NCI-H2029 treated with DMSO at 0.1 percent for 48 hours (cell line): ENCODE data around the gene DRC7.
"Not testable (repeated sequence)": the region's sequence is repeated elsewhere in the genome, so short reads cannot be mapped to it uniquely, and the experiment has no call there.

ENCODE experiments used
- DNase-seq: peaks from one replicate; lab custom pipeline; 2025; lab: John Stamatoyannopoulos, UW

The DRC7 gene

DNA sequence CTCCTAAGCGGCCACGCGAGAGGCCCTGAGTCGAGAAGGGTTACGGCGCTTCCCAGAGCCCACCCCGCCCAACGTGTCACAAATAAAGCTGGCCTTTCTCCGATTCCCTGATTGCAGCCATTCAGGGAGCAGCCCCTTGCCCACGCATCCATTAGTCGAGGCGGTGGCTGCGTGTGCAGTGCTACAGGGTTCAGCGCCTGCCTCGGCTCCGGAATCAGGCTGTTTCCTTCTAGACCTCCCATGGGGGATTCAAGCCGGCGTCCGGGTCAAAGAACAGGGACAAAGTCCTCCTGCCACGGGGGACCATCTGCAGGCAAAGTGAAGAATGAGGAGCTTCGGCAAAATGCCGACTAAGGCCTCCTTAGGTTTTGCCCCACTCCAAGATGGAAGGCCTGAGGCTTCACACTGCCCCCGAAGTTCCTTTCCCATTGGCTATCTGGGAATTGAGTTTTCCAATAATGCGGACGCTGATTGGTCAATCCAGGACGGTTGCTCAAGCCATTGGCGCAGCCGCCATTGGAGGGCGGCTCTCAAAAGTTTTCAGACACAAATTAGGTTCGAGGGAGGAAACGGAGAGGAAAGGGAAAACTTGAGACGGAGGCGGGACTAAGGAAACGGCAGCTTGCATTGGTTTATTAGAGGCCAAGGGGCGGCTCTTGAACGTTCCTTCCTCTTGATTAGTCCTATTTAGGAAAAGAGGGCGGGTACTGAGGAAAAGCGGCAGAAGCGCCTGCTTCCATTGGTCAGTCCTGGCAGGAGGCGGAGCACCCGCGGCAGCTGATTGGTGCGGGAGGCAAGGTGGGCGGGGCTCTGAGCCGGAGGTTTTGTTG, 40.5 kb downstream of the DRC7 start:
- DNase-seq = peak; percentile 90

- DNase-seq = no peak
Measured at GRCh38 chr16:57735755-57736418, 41.3 kb downstream of the DRC7 start, which contains the start of gene KATNB1. Gene KATNB1, plus strand, starts transcription at chr16:57735770. Its CDS starts 1,474 bp downstream, at chr16:57737244.

- DNase-seq = peak; percentile 4
Measured at GRCh38 chr16:57736419-57737351, 42.1 kb downstream of the DRC7 start.

DNA sequence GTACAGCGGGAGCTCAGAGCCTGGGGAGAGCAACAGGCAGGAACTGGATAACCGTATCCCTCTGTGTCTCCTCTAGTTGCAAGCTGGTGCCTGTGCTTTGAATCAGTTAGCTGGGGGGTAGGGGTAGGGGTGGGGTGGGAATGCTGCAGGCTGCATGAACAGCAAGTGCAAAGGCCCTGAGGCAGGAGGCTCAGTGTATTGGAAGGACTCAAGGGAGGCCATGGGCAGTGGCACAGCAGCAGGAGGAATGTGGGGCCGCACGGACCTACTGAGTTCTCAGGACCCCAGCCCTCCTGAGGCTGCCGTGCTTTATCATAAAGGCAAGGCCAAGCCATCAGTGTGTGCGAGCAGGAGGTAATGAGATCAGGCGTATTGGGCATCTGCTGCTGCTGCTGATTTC, 44.2 kb downstream of the DRC7 start:
- no peak for DNase-seq

DNA sequence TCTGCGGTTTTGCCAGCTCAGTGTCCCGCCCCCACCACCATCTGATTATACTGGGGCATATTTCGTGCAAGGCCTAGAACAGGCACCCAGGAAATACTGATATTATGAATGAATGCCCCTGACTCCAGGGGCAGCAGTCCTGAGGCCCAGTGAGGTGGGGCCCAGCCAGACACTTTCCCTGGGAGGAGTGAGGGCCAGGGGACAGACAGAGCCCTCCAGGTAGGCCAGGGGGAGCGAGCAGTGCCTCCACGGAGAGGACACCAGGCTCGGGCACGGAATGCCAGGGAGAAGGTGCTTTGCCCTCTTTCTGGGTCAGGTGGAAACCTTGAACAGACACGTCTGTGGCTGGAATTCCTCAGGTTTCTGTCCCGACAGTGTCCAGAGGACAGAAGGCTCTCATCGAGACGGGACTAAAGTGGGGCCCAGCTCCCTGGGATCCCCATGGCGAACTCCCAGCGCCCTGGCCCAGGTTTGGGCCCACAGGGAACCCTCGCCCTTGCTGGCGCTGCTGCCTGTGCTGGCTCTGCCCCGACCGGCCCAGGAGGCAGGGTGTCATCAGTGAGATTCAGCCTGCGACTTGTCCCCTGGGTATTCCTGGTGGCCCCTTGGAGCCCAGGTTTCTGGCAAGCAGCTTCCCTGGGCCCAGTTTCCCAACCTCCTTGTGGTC, 45.3 kb downstream of the DRC7 start:
- DNase-seq = no peak

GRCh38 chr16:57740423-57741071, 45.9 kb downstream of the DRC7 start:
- DNase-seq = no peak

- DNase-seq = no peak
Measured at GRCh38 chr16:57741660-57742191, 47.1 kb downstream of the DRC7 start.

DNA sequence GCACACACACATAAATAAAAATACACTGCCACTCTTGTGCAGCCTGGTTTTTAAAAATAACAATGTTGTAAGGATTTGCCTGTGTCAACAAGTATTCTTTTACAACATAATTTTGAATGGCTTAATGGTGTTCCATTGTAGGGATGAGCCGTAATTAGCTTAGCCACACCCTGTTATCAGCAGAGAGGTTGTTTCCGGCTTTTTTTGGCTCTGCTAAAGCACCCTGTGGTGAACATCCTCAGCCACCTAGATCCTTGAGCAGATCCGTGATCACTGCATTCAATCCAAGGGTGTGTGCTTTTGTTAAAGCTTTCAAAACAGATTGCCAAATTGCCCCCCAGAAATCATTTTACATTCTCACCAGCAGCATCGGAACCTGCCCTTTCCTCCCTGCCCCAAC, 47.9 kb downstream of the DRC7 start:
- no peak for DNase-seq

DNA sequence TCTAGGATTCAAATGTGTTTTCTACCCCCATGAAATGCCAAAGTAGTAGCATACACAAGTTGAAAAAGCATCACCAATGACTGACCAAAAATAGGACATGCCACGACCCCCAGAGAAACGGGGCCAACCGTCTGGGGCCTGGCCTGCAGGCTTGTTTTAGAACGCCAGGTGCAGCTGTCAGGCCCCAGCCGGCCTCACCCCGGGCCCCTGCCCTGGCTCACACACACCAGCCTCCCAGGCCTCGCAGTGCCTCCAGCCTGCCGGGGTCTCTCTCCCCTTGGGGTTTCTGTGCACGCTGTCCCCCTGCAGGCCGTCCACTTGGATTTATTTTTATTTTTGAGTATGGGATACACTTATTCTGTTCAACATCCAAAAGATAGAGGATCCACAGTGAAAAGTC, 48.9 kb downstream of the DRC7 start:
- DNase-seq = no peak

GRCh38 chr16:57743886-57744641, 49.5 kb downstream of the DRC7 start:
- no peak for DNase-seq

DNA sequence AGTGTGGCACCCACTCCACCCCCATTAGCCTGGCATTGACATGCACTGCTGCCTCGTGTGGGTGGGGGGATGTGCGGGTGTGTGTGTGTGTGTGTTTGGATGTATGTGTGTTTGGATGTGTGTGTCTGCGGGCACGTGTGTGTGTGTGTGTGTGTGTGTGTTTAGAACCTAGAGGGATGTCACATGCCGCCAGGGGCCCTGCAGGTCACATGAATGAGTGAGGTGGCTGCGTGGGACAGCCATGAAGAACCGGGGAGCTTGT, 50.0 kb downstream of the DRC7 start:
- no peak for DNase-seq

- DNase-seq = no peak
Measured at GRCh38 chr16:57745768-57746167, 51.2 kb downstream of the DRC7 start.

- not testable (repeated sequence) for DNase-seq
Measured at GRCh38 chr16:57746316-57746715, 51.7 kb downstream of the DRC7 start.

- no peak for DNase-seq
Measured at GRCh38 chr16:57747091-57747490, 52.5 kb downstream of the DRC7 start.

DNA sequence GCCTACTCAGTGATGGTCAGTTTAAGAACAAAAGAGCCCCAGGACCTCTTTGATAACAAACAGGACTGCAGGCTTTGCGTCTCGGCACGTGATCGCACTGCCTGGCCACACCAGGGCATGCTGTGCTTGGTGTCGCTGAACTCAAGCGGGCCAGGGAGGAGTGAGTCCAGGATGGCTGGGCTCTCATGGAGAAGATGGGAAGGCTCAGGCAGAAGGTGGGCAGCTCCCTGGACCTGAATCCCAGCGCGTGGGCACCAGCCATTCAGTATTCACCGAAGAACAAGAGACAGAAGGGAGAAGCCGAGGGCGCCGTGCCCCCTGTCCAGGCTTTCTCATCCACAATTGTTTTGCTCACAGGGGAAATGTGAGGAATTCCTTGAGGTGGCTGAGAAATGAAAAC, 52.9 kb downstream of the DRC7 start:
- no peak for DNase-seq

DNA sequence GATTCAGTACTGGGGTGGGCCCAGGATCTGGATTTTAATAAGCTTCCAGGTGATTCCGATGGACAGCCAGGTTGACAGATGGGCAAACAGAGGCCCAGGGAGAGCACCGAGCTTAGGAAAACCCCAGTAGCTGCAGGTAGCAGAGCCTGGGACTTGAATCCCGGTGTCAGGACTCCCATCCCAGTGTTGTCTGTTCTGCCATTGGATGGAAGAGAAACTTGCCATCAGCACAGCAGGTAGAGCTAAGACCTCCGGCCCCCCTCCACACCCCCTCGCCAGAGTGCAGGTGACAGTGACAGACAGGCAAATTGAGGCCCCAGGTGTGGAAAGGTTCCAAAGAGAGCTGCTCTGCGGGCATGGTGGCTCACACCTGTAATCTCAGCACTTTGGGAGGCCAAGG, 53.4 kb downstream of the DRC7 start:
- DNase-seq = no peak

- no peak for DNase-seq
Measured at GRCh38 chr16:57748596-57748995, 54.0 kb downstream of the DRC7 start.

GRCh38 chr16:57749101-57749692, 54.6 kb downstream of the DRC7 start:
- DNase-seq = no peak

GRCh38 chr16:57749856-57750452, 55.3 kb downstream of the DRC7 start:
- DNase-seq = no peak
